ENCODE data around the gene ANKS1B. TPM values are rescaled to one million over a fixed set of nuclear protein-coding genes. Genes with fewer than 3 reads are reported as not detected.

The ANKS1B gene
- total RNA-seq, 1 experiment from 2014 or later: 9.7 TPM

GRCh38 chr12:99374023-99374422 is 610.7 kb downstream of the ANKS1B start:
- Histone ChIP-seq H3K4me3 (ENCODE audit: low read depth in 2 of 2, low read length in 2 of 2) (no peak overlapping the region), H3K4me1 (ENCODE audit: control insufficient read depth, insufficient read depth, low read length) (no peaks in the 10 kb centered on the region), H3K27me3 (ENCODE audit: control insufficient read depth, insufficient read depth, low read length) (no peaks in the 10 kb centered on the region), H3K9me3 (ENCODE audit: control insufficient read depth, insufficient read depth, low read depth, low read length) (no peaks in the 10 kb centered on the region), H3K27ac (ENCODE audit: low read length) (no peak overlapping the region), H3K36me3 (ENCODE audit: control insufficient read depth, insufficient read depth, low read length) (no peaks in the 10 kb centered on the region)
- ChIA-PET POLR2A (no interaction called here), CTCF (no interaction called here)
- ATAC-seq (no peak), DNase-seq (ENCODE audit: low read depth, low spot score) (no peak)
- BruUV-seq (replicated peaks): no TSS peak
- in situ Hi-C loops (cut with HindIII; ENCODE audit: low pct_unique_long_range_greater_than_20kb, low sequenced_read_pairs): no loop called here
- no peak for TF ChIP-seq REST (IDR thresholded peaks at IDR 0.05; ENCODE audit: insufficient read depth in 1 of 2, low read depth in 2 of 2, low read length in 1 of 2)
- TF ChIP-seq SIN3A (IDR thresholded peaks at IDR 0.05; ENCODE audit: borderline replicate concordance, insufficient read depth, low read depth, low read length): no peak
- TF ChIP-seq, protein P1, sequence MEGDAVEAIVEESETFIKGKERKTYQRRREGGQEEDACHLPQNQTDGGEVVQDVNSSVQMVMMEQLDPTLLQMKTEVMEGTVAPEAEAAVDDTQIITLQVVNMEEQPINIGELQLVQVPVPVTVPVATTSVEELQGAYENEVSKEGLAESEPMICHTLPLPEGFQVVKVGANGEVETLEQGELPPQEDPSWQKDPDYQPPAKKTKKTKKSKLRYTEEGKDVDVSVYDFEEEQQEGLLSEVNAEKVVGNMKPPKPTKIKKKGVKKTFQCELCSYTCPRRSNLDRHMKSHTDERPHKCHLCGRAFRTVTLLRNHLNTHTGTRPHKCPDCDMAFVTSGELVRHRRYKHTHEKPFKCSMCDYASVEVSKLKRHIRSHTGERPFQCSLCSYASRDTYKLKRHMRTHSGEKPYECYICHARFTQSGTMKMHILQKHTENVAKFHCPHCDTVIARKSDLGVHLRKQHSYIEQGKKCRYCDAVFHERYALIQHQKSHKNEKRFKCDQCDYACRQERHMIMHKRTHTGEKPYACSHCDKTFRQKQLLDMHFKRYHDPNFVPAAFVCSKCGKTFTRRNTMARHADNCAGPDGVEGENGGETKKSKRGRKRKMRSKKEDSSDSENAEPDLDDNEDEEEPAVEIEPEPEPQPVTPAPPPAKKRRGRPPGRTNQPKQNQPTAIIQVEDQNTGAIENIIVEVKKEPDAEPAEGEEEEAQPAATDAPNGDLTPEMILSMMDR (IDR thresholded peaks at IDR 0.05): no peak
- TF ChIP-seq POLR2AphosphoS5 (IDR thresholded peaks at IDR 0.05; ENCODE audit: low read depth, low read length): no peak
- no peak for TF ChIP-seq TCF7L2 (IDR thresholded peaks at IDR 0.05; ENCODE audit: low read depth, low read length)
- intact Hi-C loops (cut with micrococcal nuclease; ENCODE audit: unreplicated experiment): no loop called here

DNA sequence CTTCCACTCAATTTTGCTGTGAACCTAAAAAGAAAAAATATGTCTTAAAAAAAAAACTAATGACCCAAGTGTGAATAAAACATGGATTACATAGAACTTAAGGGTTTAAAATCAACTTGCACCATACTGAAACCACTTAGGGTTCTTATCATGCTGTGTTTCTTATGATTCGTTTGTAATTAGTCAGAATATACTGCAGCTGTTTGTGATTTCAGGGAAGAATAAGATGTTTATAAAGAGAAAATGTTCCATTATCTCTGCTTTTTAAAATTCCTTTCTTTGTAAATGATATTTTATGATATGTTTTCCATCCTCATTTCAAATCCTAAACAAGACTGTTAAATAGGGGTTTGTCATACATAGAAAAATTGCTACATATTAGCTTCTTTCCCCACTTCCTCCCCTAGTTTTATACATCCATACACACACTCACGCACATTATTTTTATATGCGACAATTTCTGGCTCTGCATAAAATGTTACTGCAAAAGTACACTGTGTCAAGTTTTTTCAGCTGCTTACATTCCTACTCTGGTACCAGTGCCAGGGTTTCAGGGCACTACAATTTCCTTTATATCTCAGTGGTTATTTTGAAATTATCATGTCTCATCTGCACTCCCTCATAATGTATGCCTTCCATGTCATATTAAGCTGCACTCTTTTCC is 612.3 kb downstream of the ANKS1B start:
- in situ Hi-C loops (cut with HindIII; ENCODE audit: low pct_unique_long_range_greater_than_20kb, low sequenced_read_pairs): no loop called here
- H3K27ac ChIP-seq (ENCODE audit: low read length): no peak overlapping the region
- H3K4me1 ChIP-seq (ENCODE audit: control insufficient read depth, insufficient read depth, low read length): no peaks in the 10 kb centered on the region
- DNase-seq (ENCODE audit: low read depth, low spot score) (no peak), ATAC-seq (no peak)
- no peaks in the 10 kb centered on the region for H3K27me3 ChIP-seq (ENCODE audit: control insufficient read depth, insufficient read depth, low read length)
- BruUV-seq (replicated peaks): no TSS peak
- ChIA-PET CTCF (no interaction called here), POLR2A (no interaction called here)
- 0 out of 2 replicates have a peak, but pooled peaks cover 3% of the 10 kb centered on the region for H3K9me3 ChIP-seq (ENCODE audit: control insufficient read depth, insufficient read depth, low read depth, low read length)
- no peak overlapping the region for H3K4me3 ChIP-seq (ENCODE audit: low read depth in 2 of 2, low read length in 2 of 2)
- intact Hi-C loops (cut with micrococcal nuclease; ENCODE audit: unreplicated experiment): no loop called here
- no peaks in the 10 kb centered on the region for H3K36me3 ChIP-seq (ENCODE audit: control insufficient read depth, insufficient read depth, low read length)
- TF ChIP-seq SIN3A (IDR thresholded peaks at IDR 0.05; ENCODE audit: borderline replicate concordance, insufficient read depth, low read depth, low read length) (no peak), TCF7L2 (IDR thresholded peaks at IDR 0.05; ENCODE audit: low read depth, low read length) (no peak), REST (IDR thresholded peaks at IDR 0.05; ENCODE audit: insufficient read depth in 1 of 2, low read depth in 2 of 2, low read length in 1 of 2) (no peak), POLR2AphosphoS5 (IDR thresholded peaks at IDR 0.05; ENCODE audit: low read depth, low read length) (no peak)
- TF ChIP-seq, protein P1 (IDR thresholded peaks at IDR 0.05): no peak
